ENCODE results near the gene POMP.
"Not testable (repeated sequence)": the region's sequence is repeated elsewhere in the genome, so short reads cannot be mapped to it uniquely, and the experiment has no call there.

Gene POMP

GRCh38 chr13:28693605-28694491 lies 34.9 kb downstream of the POMP start:
- not testable (repeated sequence) for DNase-seq (ENCODE audit: low spot score)

DNA sequence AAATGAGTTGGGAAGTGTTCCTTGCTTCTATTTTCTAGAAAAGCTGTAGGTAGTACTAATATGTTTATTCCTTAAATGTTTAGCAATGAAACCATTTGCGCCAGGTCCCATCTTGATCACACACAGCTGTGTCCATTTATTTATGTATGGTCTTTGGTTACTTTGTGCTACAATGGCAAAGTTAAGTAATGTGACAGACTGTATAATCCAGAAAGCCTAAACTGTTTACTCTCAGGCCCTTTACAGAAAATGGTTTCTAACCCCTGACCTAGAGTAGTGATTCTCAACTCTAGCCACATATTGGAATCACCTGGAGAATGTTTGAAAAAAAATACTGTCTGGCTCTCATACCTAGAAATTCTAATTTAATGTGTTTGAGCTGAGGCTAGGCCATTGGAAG lies 38.5 kb downstream of the POMP start:
- DNase-seq (ENCODE audit: low spot score), result no peak

DNA sequence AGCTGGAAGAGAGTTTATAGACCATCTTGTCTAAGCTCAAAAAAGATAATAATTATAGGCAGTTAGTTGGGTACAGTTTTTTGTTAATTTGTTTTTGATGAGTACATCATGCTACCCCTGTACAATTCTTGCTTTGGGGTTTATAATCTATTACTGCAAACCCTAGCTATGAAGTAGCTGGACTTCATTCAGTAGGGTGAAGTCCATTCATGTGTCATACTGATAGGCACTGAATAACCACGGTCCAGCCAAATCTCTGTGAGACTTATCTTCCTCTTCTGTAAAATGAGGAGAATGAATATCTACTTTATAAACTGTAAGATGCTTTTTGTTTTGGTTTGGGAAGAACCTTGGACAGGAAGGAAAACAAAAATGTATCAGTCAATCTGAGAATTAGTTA lies 40.3 kb downstream of the POMP start:
- DNase-seq (ENCODE audit: low spot score), result no peak

DNA sequence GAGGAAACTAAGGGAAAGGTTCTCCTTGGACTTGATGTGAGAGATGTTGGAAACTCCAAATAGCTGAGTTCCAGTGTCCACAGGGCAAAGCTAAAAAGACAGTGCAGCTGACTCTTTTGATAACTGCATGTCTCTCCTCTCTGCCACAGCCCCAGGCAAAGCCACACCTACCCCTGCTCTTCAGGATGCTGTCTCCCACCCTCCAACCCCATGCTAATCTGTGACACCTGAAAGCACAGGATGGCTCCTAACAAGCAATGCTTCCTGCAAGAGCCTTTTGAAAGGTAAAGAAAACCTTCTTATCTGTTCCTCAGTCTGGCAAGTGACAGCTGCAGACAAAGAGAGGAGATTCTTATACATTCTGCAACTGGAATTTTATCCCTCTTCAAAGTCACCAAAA lies 45.4 kb downstream of the POMP start:
- DNase-seq (ENCODE audit: low spot score), result no peak

- DNase-seq (ENCODE audit: low spot score), result no peak
Observed at GRCh38 chr13:28704919-28705318, 46.0 kb downstream of the POMP start.

DNA sequence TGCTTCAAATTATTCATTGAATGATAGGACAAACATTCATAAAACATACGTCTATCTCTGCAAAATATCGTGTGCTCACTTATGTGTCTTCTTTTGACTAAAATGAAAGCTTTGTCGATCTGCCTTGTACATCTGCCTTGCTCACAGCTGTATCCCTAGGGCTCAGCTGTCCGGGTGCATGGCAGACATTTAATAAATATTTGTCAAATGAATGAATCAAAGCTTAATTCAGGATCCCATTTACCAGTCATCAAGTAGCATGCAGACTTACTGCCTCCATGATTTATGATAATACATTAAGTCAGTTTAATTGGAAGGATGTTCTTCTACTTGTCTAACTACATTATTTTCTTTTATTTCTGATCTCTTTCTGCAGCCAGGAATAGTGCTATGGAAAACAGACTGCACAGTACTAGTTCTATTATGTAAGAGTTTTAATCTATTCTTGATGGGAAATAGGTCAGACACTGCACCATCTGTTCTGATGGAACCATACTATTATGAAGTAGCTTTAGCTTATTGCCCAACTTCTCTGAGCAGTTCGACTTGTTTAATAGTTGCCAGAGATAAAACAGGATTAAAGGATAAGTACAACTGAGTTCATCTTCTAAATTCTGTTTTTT lies 46.6 kb downstream of the POMP start:
- no peak for DNase-seq (ENCODE audit: low spot score)

- no peak for DNase-seq (ENCODE audit: low spot score)
Observed at GRCh38 chr13:28707629-28708427, 48.9 kb downstream of the POMP start.

- no peak for DNase-seq (ENCODE audit: low spot score)
Observed at GRCh38 chr13:28710161-28710560, 51.2 kb downstream of the POMP start.

GRCh38 chr13:28714651-28715050 lies 55.7 kb downstream of the POMP start:
- no peak for DNase-seq (ENCODE audit: low spot score)

- no peak for DNase-seq (ENCODE audit: low spot score)
Observed at GRCh38 chr13:28716511-28716910, 57.6 kb downstream of the POMP start.

DNA sequence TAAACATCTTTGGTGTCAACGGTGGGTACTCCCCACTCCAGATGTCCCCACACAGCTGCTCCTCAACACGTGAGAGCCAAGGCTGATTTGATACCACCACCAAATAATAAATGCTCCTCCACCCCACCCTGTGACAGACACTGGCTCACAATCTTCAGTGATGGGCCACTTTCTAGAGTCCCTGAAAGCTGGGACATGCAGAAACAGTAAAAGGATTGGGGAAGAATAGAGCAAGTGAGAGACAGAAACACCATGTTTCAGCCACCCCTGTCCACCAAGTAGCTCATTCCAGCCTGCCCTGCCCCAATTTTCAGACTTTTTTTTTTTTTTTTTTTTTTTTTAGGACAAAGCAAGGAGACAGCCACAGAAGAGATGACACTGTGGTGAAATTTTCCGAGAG lies 58.2 kb downstream of the POMP start:
- DNase-seq (ENCODE audit: low spot score), result no peak

DNA sequence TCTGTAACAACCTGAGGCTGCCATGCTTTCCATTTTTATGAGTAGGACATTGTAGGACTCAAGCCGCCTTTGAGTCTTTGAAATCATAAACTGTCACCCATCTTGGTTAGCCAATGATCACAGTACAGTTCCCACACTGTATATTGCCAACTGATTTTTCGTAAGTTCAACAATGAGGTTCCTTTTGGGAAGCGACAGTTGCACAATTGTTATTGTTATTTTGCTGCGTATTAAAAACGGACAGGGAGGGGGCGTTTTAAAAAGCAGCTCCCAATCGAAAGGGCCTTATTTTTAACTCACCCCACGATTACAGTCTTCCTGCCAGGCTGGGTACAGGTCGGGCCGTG lies 59.2 kb downstream of the POMP start:
- no peak for DNase-seq (ENCODE audit: low spot score)

- peak; percentile 99 for DNase-seq (ENCODE audit: low spot score)
Observed at GRCh38 chr13:28718543-28719226, 59.8 kb downstream of the POMP start, which contains the start of gene SLC46A3. Gene SLC46A3 (minus strand): TSS chr13:28718970. CDS start chr13:28717998, 972 bp downstream.

DNA sequence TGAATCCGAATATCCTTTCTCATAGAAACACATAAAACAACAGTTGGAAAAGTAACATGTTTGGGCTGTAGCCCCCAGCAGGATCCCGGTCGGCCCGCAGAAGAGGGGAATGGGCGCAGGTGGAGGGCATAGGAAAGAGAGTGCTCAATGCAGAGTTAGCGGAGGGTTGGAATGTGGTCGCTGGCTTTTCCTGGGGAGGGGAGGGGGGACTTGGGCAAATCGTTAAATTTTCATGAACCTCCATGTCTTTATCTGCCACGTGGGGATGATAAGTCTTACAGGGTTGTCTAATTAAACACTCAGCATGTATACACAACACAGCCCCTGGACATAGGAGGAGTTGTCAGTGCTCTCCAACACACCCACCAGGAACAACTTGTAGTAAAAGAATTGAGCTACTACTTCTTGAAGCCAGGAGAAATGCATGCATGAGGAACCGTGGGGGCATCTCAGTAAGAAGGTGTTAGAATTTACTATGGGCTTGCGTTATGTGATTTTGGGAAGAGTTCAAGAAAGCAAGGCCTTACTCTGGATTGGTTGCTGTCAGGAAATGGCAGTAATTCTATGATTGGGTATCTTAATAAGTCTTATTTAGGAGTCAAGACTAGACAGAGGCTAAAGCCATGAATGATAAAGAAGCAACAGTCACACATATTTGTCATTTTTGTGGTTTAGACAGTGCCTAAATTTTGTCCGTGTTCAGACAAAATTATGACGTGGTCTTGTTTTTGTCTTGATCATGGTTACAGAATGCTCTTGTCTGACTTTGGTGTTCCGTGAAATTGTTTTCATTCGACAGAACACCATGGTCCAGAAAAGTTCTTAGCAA lies 60.5 kb downstream of the POMP start:
- no peak for DNase-seq (ENCODE audit: low spot score)

DNA sequence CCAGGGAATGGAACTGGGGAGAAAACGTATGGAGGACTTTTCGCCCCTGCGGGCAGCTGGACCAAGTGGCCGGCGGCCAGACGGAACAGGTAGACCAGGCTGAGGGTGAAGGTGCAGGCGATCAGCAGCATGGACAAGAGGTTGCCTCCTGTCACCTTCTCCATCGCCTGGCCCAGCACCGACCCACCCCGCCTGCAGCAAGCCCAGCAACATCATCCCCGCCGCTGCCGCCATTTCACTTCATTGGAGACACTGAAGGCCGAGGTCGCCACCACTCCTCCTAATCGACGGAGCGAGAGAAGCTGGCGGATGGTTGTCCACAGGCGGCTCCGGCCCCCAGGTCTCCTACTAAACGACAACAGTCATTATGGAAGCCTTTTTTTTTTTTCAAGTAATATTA lies 64.9 kb downstream of the POMP start:
- no peak for DNase-seq (ENCODE audit: low spot score)

DNA sequence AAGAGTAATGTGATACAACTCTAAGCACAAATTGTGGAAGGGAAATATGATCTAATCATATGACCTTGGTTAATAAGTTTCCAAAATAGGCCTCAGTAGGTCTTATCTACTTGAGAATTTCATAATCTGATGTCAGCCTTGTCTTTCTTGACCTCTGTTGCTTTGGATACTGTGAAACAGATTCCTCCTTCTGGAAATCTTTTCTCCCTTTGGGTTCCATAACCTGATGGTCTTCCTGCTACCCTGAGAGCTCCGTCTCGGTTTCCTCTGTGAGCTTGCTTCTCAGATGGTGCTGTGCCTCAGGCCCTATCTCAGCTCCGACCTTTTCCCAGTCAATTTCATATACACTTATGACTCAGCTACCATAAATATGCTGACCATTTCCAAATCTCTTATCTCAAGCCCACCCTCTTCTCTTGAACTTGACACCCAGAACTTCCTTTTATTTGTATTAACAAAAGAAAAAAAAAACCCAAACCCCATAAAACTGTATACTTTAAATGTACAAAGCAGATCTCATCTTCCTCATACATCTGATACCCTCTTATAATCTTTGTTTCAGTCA lies 66.2 kb downstream of the POMP start:
- DNase-seq (ENCODE audit: low spot score), result no peak
